HepG2 (cell line): ENCODE results near the gene FN1. TPM values are rescaled to one million over a fixed set of nuclear protein-coding genes. Genes with fewer than 3 reads are reported as not detected.

ENCODE experiments used
- HNF4G ChIP-seq, 2 experiments: sonication (generic) in 1 of 2; formaldehyde crosslinking in 1 of 2; IDR thresholded peaks; 2 replicates each; pipeline versions ENCODE4 v1.4.0 to v1.6.1; 2011 to 2020; ENCODE audit warnings: borderline replicate concordance in 2 of 2, low read depth in 2 of 2, mild to moderate bottlenecking in 2 of 2, low read length in 1 of 2, missing genetic modification reagents in 1 of 2, moderate library complexity in 1 of 2
- HOXA7 ChIP-seq: sonication (generic); formaldehyde crosslinking; IDR thresholded peaks from 2 replicates; pipeline ENCODE4 v1.8.1; 2022; ENCODE audit warnings: mild to moderate bottlenecking, missing genetic modification reagents, moderate library complexity
- JDP2 ChIP-seq: sonication (generic); formaldehyde crosslinking; IDR thresholded peaks from 2 replicates; pipeline ENCODE4 v1.8.1; 2022; ENCODE audit warnings: missing genetic modification reagents, borderline replicate concordance
- RAD51 ChIP-seq: fragments of 450-650 bp; IDR thresholded peaks from 2 replicates; pipeline ENCODE4 v1.6.1; 2016; ENCODE audit warnings: borderline replicate concordance
- RARA ChIP-seq: IDR thresholded peaks from 2 replicates; pipeline ENCODE4 v1.6.1; 2016; ENCODE audit warnings: missing genetic modification reagents, missing compliant biosample characterization
- U2AF2 ChIP-seq: fragments of 200-400 bp; formaldehyde crosslinking; IDR thresholded peaks from 2 replicates; pipeline ENCODE4 v1.6.1; 2017; ENCODE audit warnings: low read depth, mild to moderate bottlenecking, low read length
- ZNF274 ChIP-seq: sonication (generic); formaldehyde crosslinking; IDR thresholded peaks from 2 replicates; pipeline ENCODE4 v1.5.1; 2020; ENCODE audit warnings: mild to moderate bottlenecking, missing genetic modification reagents
- ZNF629 ChIP-seq: sonication (generic); formaldehyde crosslinking; conservative IDR thresholded peaks from 2 replicates; pipeline ENCODE4 v1.5.0; 2020; ENCODE audit warnings: missing genetic modification reagents
- ZNF678 ChIP-seq: sonication (generic); formaldehyde crosslinking; IDR thresholded peaks from 2 replicates; pipeline ENCODE4 v1.4.0; 2020; ENCODE audit warnings: mild to moderate bottlenecking, missing genetic modification reagents
- ZNF878 ChIP-seq: sonication (generic); formaldehyde crosslinking; IDR thresholded peaks from 2 replicates; pipeline ENCODE4 v1.8.1; 2023; ENCODE audit warnings: mild to moderate bottlenecking, missing genetic modification reagents, moderate library complexity
- polyA plus RNA-seq, 8 experiments: library from polyadenylated mRNA; depleted of rRNA in 3 of 8; stranded (reverse) in 7 of 8; unstranded in 1 of 8; fragments of >200 nt; fragmentation: Illumina TruSeq in 4 of 8; extraction: Trizol in 4 of 8; gene quantifications; 2 replicates each; pipeline versions ENCODE4 v1.2.1 to v1.2.3, GENCODE V29; 2011 to 2016; ENCODE audit warnings: low read depth in 4 of 8, missing spikeins in 1 of 8, mixed read lengths in 1 of 8; ENCODE audit not compliant: insufficient read depth in 1 of 8
- total RNA-seq, 5 experiments: library from RNA; depleted of rRNA; stranded (reverse); fragments of >200 nt; fragmentation: Illumina TruSeq; extraction: Trizol; gene quantifications; 2 replicates each; pipeline ENCODE4 v1.2.3, GENCODE V29; 2016; ENCODE audit warnings: low read depth in 1 of 5
- TF ChIP-seq, protein P1 (sequence below): sonication (generic); formaldehyde crosslinking; IDR thresholded peaks from 2 replicates; pipeline ENCODE4 v1.4.0; 2020; ENCODE audit warnings: missing genetic modification reagents
- TF ChIP-seq, protein P2 (sequence below): sonication (generic); formaldehyde crosslinking; IDR thresholded peaks from 2 replicates; pipeline ENCODE4 v1.5.0; 2020; ENCODE audit warnings: missing genetic modification reagents
- TF ChIP-seq, protein P3 (sequence below): sonication (generic); formaldehyde crosslinking; IDR thresholded peaks from 2 replicates; pipeline ENCODE4 v1.5.0; 2020; ENCODE audit warnings: missing genetic modification reagents
- TF ChIP-seq, protein P4 (sequence below): sonication (generic); formaldehyde crosslinking; IDR thresholded peaks from 2 replicates; pipeline ENCODE4 v1.4.0; 2020; ENCODE audit warnings: missing genetic modification reagents
- TF ChIP-seq, protein P5 (sequence below): sonication (generic); formaldehyde crosslinking; conservative IDR thresholded peaks from 2 replicates; pipeline ENCODE4 v1.4.0; 2020; ENCODE audit warnings: missing genetic modification reagents

FN1 gene
- total and polyA plus RNA-seq, 2 of the 13 experiments (the other 11 are each of a cell fraction or from before 2014, with no cell fraction given), result 1,847 to 6,471 TPM

DNA sequence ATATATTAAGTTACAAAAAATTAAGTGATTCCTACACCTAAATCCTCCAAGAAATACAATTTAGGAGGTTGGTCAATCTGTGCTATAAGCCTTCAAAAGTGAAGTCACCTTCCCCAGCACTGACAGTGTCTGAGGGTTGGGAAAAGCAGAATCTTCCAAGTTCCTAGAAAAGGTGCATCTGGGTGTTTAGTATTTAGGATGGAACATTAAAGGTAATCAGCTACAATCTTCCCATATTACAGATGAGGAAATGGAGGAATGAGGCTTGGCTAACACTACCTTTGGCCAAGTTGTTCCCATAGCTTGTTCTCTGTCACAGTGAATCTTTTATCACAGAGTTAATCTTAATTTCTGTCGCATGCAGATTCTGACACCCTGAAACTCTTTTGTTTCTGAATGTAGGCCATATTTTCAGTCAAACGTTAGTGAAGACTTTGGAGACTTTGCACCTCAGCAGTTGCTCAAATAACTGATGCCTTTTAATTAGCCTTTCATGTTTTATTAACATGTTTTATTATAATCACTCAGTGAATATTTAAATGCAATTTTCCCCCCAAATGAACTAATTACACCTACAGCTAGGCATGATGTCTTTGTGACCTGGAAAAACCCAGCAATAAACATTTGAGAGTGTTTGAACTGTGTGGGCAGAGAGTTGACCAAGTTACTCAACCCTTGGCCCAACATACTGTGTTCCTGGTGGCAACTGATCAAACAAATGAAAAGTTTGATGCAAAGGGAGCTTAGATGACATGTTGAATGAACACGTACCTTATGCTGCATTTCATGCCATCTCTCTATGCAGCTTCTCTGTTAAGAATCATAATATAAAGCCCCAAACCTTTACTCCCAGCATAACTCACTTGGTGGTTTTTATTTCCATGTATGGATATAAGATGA, 17.6 kb downstream of the FN1 start (continued):
- TF ChIP-seq HNF4G (IDR thresholded peaks at IDR 0.05; ENCODE audit: borderline replicate concordance, low read depth, low read length), result peak; percentile 43; the same call in 1 of the 2 replicates
- TF ChIP-seq HNF4G (CRISPR knock-in tag; IDR thresholded peaks at IDR 0.05; ENCODE audit: borderline replicate concordance, low read depth), result no peak
- TF ChIP-seq RAD51, result no peak
- no peak for TF ChIP-seq U2AF2
- TF ChIP-seq, protein P1, sequence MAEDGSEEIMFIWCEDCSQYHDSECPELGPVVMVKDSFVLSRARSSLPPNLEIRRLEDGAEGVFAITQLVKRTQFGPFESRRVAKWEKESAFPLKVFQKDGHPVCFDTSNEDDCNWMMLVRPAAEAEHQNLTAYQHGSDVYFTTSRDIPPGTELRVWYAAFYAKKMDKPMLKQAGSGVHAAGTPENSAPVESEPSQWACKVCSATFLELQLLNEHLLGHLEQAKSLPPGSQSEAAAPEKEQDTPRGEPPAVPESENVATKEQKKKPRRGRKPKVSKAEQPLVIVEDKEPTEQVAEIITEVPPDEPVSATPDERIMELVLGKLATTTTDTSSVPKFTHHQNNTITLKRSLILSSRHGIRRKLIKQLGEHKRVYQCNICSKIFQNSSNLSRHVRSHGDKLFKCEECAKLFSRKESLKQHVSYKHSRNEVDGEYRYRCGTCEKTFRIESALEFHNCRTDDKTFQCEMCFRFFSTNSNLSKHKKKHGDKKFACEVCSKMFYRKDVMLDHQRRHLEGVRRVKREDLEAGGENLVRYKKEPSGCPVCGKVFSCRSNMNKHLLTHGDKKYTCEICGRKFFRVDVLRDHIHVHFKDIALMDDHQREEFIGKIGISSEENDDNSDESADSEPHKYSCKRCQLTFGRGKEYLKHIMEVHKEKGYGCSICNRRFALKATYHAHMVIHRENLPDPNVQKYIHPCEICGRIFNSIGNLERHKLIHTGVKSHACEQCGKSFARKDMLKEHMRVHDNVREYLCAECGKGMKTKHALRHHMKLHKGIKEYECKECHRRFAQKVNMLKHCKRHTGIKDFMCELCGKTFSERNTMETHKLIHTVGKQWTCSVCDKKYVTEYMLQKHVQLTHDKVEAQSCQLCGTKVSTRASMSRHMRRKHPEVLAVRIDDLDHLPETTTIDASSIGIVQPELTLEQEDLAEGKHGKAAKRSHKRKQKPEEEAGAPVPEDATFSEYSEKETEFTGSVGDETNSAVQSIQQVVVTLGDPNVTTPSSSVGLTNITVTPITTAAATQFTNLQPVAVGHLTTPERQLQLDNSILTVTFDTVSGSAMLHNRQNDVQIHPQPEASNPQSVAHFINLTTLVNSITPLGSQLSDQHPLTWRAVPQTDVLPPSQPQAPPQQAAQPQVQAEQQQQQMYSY (CRISPR knock-in tag), result no peak
- TF ChIP-seq, protein P2, sequence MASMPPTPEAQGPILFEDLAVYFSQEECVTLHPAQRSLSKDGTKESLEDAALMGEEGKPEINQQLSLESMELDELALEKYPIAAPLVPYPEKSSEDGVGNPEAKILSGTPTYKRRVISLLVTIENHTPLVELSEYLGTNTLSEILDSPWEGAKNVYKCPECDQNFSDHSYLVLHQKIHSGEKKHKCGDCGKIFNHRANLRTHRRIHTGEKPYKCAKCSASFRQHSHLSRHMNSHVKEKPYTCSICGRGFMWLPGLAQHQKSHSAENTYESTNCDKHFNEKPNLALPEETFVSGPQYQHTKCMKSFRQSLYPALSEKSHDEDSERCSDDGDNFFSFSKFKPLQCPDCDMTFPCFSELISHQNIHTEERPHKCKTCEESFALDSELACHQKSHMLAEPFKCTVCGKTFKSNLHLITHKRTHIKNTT (CRISPR knock-in tag), result no peak
- peak; percentile 91 for TF ChIP-seq ZNF629 (CRISPR knock-in tag)
- TF ChIP-seq, protein P3, sequence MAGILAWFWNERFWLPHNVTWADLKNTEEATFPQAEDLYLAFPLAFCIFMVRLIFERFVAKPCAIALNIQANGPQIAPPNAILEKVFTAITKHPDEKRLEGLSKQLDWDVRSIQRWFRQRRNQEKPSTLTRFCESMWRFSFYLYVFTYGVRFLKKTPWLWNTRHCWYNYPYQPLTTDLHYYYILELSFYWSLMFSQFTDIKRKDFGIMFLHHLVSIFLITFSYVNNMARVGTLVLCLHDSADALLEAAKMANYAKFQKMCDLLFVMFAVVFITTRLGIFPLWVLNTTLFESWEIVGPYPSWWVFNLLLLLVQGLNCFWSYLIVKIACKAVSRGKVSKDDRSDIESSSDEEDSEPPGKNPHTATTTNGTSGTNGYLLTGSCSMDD (CRISPR knock-in tag), result no peak
- no peak for TF ChIP-seq ZNF678 (CRISPR knock-in tag)
- TF ChIP-seq, protein P4, sequence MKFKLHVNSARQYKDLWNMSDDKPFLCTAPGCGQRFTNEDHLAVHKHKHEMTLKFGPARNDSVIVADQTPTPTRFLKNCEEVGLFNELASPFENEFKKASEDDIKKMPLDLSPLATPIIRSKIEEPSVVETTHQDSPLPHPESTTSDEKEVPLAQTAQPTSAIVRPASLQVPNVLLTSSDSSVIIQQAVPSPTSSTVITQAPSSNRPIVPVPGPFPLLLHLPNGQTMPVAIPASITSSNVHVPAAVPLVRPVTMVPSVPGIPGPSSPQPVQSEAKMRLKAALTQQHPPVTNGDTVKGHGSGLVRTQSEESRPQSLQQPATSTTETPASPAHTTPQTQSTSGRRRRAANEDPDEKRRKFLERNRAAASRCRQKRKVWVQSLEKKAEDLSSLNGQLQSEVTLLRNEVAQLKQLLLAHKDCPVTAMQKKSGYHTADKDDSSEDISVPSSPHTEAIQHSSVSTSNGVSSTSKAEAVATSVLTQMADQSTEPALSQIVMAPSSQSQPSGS (CRISPR knock-in tag), result peak; percentile 51
- TF ChIP-seq, protein P5, sequence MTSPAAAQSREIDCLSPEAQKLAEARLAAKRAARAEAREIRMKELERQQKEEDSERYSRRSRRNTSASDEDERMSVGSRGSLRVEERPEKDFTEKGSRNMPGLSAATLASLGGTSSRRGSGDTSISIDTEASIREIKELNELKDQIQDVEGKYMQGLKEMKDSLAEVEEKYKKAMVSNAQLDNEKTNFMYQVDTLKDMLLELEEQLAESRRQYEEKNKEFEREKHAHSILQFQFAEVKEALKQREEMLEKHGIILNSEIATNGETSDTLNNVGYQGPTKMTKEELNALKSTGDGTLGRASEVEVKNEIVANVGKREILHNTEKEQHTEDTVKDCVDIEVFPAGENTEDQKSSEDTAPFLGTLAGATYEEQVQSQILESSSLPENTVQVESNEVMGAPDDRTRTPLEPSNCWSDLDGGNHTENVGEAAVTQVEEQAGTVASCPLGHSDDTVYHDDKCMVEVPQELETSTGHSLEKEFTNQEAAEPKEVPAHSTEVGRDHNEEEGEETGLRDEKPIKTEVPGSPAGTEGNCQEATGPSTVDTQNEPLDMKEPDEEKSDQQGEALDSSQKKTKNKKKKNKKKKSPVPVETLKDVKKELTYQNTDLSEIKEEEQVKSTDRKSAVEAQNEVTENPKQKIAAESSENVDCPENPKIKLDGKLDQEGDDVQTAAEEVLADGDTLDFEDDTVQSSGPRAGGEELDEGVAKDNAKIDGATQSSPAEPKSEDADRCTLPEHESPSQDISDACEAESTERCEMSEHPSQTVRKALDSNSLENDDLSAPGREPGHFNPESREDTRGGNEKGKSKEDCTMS (CRISPR knock-in tag), result no peak
- peak; percentile 80 for TF ChIP-seq RARA (CRISPR knock-in tag)
- TF ChIP-seq JDP2, result no peak; the same call in 1 of the 2 replicates
- TF ChIP-seq ZNF274, result no peak; the same call in 1 of the 2 replicates
- TF ChIP-seq HOXA7 (CRISPR knock-in tag), result no peak
- TF ChIP-seq ZNF878, result peak; percentile 81; the same call in 1 of the 2 replicates
